GM11168 (cell line): Measurements from ENCODE around the gene FFAR2.

Source experiments
- in situ Hi-C: fragments of 300-500 bp; cut with MboI; formaldehyde crosslinking; loops from one replicate; pipeline ENCODE4 v1.12.0; 2022; ENCODE audit warnings: low sequenced_read_pairs; ENCODE audit not compliant: unreplicated experiment

FFAR2 gene

DNA sequence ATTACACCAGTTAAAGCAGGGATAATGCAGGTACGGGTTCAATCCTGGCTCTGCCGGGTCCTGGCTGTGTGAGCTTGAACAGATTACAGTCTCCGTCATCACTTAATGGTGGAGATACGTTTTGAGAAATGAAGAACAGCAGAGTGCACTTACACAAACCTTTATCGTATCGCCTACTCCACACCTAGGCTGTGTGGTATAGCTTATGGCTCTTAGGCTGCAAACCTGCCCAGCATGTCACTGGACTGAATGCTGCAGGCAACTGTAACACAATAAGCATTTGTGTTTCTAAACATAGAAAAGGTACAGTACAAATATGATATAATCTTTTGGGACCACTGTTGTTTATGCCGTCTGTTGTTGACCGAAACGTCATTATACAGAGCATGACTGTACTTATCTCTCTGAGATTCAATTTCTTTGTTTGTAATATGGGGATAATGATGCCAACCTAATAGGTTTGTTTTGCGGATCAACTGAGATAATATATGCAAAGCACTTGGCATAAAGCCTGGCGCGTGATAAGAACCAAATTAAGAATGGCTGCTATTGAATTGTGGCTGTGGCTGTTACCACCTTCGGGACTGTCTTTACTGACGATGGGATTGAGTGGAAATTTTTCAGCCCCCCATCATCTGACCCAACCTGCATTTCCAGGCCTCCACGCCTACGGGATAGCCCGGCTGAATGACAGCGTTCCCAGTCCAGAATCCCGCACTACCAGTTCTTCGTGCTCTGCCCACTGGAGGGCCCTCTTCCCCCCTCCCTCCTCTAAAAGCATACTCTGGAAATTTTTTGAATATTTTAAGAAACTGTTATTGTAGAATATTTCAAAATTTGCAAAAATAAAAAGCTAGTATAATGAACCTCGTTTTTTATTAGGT is 31.0 kb downstream of the FFAR2 start:
- in situ Hi-C loops = no loop called here

DNA sequence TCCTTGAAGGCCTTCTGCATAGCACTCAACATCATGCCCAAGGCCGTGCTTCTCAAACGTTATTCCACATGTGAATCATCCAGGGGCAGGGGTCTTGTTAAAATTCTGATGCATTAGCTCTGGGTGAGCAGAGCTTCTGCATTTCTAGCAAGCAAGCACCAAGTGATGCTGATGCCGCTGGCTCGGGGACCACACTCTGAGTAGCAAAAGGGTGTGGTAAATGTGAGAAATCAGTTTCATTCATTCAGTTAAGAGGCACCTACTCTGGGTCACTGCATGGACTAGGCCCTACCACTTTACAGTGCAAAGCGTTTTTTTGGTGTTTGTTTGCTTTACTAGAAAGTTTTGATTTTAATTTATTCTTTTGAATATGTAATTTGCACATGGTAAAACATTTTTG is 35.0 kb downstream of the FFAR2 start:
- in situ Hi-C loops = no loop called here

DNA sequence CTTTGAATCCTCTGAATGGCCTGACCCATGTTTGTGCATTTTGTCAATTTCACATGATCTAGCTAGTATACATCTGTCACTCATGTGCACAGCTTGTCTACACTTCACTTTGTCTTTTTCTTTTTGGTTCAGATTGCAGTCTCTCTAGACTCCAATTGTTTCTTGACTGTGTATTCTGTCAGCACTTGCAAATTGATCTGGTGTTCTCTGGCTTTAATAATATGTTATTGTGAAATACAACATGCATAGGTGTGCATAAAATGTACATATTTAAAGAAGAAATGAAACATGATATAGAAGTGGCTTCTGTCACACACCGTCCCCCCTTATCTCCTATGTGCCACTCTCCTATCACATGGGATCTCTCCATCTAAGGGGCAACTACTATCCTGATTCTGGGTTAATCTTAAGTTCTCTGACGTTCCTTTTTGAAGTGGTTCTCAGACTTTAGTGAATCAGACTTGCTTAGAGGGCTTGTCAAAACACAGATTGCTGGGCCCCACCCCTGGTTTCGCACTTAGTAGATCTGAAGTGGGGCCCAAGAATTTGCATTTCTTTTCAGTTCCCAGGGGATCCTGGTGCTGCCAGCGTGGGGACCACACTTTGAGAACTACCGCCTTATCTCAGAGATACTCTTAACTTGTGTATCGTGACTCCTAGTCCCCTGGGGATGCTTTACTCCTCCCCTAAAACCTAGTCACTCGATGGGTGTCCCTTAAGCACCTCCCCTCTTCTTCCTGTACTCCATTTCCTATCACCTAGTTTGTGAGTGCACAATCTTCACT is 36.4 kb downstream of the FFAR2 start:
- in situ Hi-C loops = no loop called here

DNA sequence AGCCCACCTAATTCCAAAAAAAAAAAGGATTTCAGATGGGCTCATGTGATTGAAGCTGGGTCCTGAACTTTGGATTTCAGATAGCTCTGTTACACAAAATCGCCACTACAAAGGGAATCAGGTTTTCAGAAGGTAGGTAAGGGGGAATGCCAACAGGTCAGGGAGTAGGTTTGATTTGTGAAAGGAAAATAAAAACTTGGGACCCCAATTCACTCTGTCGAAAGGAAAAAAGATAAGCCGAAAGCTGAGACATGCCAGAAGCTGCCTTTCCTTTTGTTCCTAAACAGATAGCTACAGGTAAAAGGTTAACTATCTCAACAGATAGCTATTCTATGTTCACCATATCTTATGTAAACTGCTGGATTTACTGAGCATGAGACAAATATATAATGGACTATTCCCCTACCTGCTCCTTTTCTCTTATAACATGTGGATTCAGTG is 38.2 kb downstream of the FFAR2 start:
- in situ Hi-C loops = no loop called here

DNA sequence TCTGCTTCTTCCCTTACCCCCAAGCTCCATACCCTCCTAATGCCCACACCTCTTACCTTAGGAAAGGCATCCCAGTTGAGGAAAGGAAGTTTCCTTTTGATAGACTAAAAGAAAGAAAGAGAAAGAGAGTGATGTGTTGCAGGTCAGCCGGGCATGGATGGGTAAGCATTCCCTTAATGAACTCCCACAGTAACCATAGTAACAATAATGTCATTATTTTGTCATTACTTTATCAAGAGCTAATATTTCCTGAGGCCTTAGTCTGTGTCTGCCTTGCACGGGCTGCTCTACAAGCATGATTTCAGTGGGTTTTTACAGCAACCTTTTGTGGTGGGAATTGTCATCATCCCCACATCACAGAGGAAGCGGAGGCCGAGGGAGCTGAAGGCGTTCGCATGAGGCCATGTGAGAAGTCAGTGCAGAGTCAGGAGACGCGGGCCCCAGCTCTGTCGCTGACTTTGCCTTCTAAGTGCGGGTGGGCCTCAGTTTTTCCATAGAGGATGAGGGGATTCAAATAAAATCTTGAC is 39.7 kb downstream of the FFAR2 start:
- in situ Hi-C loops = no loop called here

DNA sequence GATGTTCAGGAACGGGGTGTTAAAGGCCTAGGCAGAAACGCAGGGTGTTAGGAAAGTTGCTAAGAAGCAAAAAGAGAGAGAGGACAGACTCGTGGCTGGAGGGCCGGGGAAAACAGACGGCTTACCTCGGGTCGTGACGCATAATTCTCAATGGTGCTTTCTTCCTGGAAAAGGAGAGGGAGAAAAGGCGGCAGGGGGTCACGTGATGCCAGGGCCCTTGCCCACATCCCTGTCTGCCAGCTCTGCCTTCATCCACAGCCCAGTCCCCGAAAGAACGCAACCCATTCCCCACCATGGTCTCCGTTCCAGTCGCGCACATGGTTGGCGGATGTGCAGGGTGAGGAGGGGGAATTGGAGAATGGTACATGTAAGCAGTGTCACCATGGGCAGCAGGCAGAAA is 40.6 kb downstream of the FFAR2 start:
- in situ Hi-C loops = no loop called here

DNA sequence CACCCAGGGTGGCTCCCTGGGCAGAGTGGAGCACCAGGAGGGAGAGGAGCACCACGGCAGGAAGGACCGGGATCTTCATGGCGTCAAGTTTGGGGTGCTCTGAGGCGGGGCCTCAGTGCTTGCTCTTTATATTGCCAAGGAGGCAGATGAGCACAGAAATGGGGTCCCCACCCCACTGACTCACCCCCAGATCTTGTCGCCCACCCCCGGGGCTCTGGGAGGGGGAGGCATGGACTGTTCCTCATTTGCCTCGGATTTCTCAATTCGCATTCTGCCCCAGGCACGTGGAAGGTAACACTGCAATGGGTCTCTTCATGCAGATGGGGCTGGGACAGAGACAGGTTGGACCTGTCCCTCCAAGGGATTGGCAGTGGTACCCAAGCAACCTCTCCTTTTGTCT is 42.3 kb downstream of the FFAR2 start, which contains the start of gene KRTDAP:
Gene KRTDAP (minus strand): TSS at position 101 of the 400 bp plus-strand sequence. CDS start 22 bp downstream, at position 79.
- in situ Hi-C loops = no loop called here

DNA sequence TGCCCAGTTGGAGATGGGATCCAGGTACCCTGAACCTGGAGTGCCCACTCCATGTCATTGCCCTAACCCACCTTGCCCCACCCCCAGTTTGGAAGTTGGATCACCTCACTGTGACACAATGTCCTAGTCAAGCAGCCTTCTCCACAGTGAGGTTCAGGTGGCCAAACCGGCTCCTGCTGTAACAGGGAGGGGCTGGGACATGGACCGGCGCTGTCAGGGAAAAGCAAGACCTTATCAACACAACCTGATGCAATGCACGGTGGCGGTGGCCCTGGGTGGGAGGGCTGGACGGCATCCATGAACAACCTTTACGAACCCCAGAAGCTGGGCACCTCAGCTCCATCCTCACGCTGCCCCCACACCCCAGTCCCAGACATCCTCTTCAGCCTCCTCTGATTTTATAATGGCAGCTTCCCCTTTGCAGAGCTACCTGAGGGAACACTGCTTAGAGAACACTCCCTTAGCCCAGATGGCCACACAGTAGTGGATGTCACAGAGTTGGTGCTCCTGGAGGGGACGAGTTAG is 43.8 kb downstream of the FFAR2 start:
- in situ Hi-C loops = no loop called here

DNA sequence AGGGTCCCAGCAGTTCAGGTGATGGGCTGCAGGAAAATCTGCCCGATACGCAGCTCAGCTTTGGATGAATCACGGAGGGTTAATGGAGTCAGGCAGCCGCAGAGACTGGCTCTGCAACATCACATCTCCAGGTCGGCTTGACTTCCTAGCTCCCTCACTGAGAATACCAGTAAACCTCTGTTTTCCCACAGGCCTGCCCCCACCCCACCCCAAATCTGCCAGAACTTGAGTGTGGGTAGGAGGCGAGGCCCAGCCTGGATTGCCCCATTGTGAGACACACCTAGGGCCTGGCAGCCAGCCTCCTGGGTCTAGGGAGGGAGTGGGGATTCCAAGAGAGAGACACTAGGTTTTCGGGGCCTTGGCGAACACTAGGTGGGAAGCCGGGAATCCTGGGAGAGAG is 45.9 kb downstream of the FFAR2 start:
- in situ Hi-C loops = no loop called here

DNA sequence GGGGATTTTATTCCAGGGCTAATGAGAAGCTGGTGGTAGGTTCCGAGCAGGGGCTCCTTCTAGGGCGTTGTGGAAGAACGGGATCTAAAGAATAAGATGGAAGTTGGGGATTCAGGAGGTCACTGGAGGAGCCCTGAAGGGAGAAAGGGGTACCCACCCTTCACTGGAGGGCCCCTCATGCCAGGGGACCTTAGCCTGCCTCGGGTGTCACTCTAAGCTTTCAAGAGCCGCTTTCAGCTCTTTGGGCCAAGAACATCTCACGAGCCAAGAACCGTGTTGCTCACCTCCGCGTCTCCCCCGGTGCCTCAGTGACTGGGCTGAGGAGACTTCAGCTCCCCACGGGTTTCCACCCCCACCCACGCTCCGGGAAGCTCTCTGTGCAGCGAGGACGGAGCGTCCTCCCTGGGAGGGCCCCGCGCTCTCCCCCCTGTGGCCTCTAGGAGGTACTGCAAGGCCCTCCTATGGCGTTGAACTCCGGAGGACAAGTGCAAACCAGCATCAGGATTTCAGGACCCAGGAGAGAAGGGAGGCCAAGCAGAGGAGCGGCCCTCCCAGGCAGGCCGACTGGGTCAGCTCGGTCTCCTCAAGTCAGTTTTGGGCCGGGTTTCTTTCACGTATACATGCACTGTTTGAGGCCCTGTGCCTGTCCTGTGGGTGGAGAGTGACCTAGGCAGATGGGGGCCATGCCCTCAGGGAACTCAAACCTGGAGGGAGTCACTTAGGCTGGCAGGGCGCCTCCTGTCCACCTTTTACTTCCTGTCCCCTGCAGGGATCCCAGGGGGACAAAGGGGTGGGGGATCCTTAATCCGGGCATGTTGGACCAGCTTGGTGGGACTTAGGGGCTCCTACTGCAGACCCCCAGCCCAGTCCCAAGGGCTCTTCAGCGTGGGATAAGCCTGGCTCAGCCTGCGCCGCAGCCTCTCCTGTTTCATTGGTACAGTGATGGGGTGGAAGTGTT is 47.3 kb downstream of the FFAR2 start:
- in situ Hi-C loops = no loop called here

DNA sequence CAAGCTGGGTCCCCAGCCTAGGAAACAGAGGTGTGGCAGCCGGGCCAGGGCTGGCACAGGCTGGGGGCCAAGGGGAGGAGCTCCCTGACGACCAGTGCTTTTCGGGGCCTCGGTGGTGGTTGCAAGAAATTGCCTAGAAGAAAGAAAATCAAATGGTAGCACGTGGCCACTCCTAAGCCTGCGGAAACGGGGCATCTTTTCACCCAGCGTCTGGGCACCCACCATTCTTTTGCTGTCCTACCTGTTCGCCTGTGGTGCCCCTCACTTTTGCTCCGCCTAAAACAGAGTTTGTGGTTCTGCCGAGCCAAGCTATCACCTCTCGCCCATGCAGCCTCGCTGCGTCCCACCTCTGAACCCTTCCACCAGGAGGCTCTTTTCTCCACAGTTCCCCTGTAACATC is 49.3 kb downstream of the FFAR2 start:
- in situ Hi-C loops = no loop called here

DNA sequence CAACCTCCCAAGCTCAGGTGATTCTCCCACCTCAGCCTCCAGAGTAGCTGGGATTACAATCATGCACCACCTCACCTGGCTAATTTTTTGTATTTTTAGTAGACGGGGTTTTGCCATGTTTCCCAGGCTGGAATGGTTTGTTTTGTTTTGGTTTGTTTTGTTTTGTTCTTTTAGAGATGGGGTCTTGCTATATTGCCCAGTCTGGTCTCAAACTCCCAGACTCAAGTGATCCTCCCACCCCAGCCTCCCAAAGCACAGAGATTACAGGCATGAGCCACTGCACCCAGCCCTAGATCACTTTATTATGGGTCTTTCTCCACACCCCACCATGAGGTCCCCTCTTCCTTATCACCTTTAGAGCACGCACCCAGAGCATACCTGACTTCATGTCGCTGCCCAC is 50.2 kb downstream of the FFAR2 start:
- in situ Hi-C loops = no loop called here

DNA sequence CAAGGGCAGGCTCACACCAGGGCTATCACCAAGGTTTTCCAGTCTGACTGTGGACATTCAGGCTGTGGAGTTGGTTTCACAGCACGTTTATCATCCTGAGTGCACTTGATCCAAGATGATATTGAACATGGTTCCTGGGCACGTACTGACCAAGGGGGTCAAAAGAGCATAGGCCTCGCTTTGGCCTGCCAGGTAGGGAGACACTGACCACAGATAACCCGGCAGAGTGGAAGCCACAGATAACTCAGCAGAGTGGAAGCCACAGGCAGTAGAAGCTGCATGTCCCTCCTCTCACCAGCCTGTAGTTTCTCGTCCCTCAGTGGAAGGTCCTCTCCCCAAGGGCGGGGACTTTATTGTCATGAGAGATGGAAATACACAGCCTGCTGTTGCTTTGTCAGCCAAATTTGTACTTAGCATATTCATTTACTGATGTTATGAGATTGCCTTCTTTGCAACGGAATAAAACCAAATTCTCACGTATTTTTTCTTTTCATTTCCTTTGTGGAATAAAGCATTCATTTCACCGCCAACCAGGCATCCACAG is 51.0 kb downstream of the FFAR2 start:
- in situ Hi-C loops = no loop called here

DNA sequence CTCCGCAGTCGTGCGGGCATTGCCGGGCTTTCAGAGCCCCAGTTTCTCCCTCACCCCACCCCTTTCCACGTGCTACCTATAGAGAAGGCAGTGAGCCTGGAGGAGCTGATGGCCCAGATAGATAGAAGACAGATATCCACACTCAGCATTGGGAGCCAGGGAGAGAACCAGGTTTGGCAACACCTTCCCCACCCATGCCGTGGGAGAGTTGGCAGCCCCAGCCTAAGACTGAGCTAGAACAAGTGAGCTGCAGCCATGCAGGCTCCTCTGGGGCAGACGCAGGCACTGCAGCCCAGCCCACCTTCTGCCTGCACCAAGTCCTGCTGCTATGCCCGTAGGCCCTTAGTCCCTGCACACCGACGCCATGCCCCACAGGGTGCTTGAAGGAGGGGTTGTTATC is 52.6 kb downstream of the FFAR2 start:
- in situ Hi-C loops = no loop called here
